Mesothelial cell of epicardium (in vitro differentiated cells): ENCODE data around the gene KLLN. TPM values are rescaled to one million over a fixed set of nuclear protein-coding genes. Genes with fewer than 3 reads are reported as not detected.
"Not testable (repeated sequence)": the region's sequence is repeated elsewhere in the genome, so short reads cannot be mapped to it uniquely, and the experiment has no call there.

Source experiments
- DNase-seq, 2 experiments: peaks; one replicate each; pipeline ENCODE4 v3.0.0; 2021; ENCODE audit warnings: low spot score in 2 of 2; ENCODE audit not compliant: unreplicated experiment in 2 of 2
- H3K27ac Mint-ChIP-seq: 2 replicates; pipeline ENCODE4 v1.8.0; 2021; ENCODE audit warnings: mixed read lengths
- H3K27me3 Mint-ChIP-seq: 2 replicates; pipeline ENCODE4 v1.8.0; 2021; ENCODE audit warnings: low read depth, mixed read lengths
- H3K36me3 Mint-ChIP-seq: 2 replicates; pipeline ENCODE4 v1.8.0; 2021; ENCODE audit warnings: mixed read lengths
- H3K4me1 Mint-ChIP-seq: 2 replicates; pipeline ENCODE4 v1.8.0; 2021; ENCODE audit warnings: mixed read lengths
- H3K4me3 Mint-ChIP-seq: 2 replicates; pipeline ENCODE4 v1.8.0; 2021; ENCODE audit warnings: mild to moderate bottlenecking, moderate library complexity, mixed read lengths
- H3K9me3 Mint-ChIP-seq: 2 replicates; pipeline ENCODE4 v1.8.0; 2021; ENCODE audit warnings: mixed read lengths
- CTCF ChIP-seq: fragments of 200-600 bp; sonication (generic); IDR thresholded peaks from one replicate; pipeline ENCODE4 v1.5.0; 2021; ENCODE audit warnings: antibody characterized with exemption; ENCODE audit not compliant: unreplicated experiment
- total RNA-seq: library from RNA; stranded (reverse); gene quantifications from 3 replicates; pipeline ENCODE4 v1.2.1, GENCODE V29; 2021

Gene KLLN
- total RNA-seq, 1 donor from 2014 or later: 1.2 TPM

DNA sequence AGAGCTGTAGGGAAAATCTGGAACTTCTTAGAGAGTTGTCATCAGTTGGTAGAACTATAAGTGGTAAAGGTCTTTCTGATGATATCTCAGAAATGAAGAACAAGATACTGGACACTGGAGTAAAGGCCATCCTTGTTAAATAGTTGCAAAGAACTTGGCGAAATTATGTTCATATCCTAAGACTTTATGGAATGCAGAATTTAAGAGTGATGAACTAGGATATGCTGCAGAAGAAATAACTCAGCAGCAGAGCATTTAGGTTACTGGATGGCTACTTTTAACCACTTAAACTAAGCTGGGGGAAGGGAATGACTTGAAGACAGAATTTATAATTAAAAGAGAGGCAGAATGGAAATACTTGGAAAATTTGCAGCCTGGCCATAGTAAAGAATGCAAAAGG is 23.8 kb upstream of the KLLN start:
- Mint-ChIP-seq H3K27ac (no peak overlapping the region), H3K4me3 (no peak overlapping the region), H3K4me1 (no peaks in the 10 kb centered on the region), H3K36me3 (peaks cover 31% of the 10 kb centered on the region), H3K9me3 (peaks cover 17% of the 10 kb centered on the region), H3K27me3 (no peaks in the 10 kb centered on the region)
- DNase-seq: no peak
- no peak for TF ChIP-seq CTCF

DNA sequence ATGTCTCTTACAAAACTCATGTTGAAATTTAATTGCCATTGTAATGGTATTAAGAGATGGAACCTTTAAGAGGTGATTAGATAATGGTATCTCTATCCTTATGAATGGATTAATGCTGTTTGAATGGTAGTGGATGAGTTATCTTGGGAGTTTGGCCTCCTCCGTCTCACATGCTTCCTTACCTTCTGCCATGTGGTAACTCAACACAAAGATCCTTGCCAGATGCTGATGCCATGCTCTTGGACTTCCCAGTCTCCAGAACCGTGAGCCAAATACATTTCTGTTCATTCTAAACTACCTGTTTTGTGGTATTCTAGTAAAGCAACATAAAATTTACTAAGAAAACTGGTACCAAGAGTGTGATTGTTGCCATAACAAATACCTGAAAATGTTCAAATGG is 23.3 kb upstream of the KLLN start:
- no peak overlapping the region for H3K4me3 Mint-ChIP-seq
- H3K27me3 Mint-ChIP-seq: no peaks in the 10 kb centered on the region
- TF ChIP-seq CTCF: no peak
- peaks cover 36% of the 10 kb centered on the region for H3K36me3 Mint-ChIP-seq
- H3K9me3 Mint-ChIP-seq: peaks cover 17% of the 10 kb centered on the region
- no peak overlapping the region for H3K27ac Mint-ChIP-seq
- DNase-seq: no peak
- H3K4me1 Mint-ChIP-seq: no peaks in the 10 kb centered on the region

- TF ChIP-seq CTCF: no peak
- H3K36me3 Mint-ChIP-seq: peaks cover 44% of the 10 kb centered on the region
These were observed 19.4 kb upstream of the KLLN start for GRCh38 chr10:87882555-87883294.

GRCh38 chr10:87881373-87882059 is 18.2 kb upstream of the KLLN start:
- Mint-ChIP-seq H3K9me3 (peaks cover 14% of the 10 kb centered on the region), H3K36me3 (peaks cover 33% of the 10 kb centered on the region)
- DNase-seq, H3K27me3 Mint-ChIP-seq, H3K4me1 Mint-ChIP-seq, H3K27ac Mint-ChIP-seq, H3K4me3 Mint-ChIP-seq: not testable (repeated sequence)

More at GRCh38 chr10:87882555-87883294, 19.4 kb upstream of the KLLN start:
- Mint-ChIP-seq H3K27ac (peak overlapping the region; percentile 87), H3K9me3 (peaks cover 23% of the 10 kb centered on the region), H3K4me1 (peaks cover 3% of the 10 kb centered on the region), H3K4me3 (no peak overlapping the region), H3K27me3 (no peaks in the 10 kb centered on the region)
- DNase-seq: no peak

- Mint-ChIP-seq H3K27ac (no peak overlapping the region), H3K36me3 (peaks cover 22% of the 10 kb centered on the region), H3K4me3 (no peak overlapping the region), H3K9me3 (peaks cover 6% of the 10 kb centered on the region), H3K4me1 (peaks cover 3% of the 10 kb centered on the region), H3K27me3 (no peaks in the 10 kb centered on the region)
- no peak for DNase-seq
- no peak for TF ChIP-seq CTCF
These were observed 17.0 kb upstream of the KLLN start for GRCh38 chr10:87880336-87880735.
